Right lobe of liver (tissue), 4 donors: Measurements from ENCODE around the gene EPHB1.

Source experiments
- CTCF ChIP-seq, 4 donors: fragments of 200-600 bp in 3 of 4; fragments of 450-650 bp in 1 of 4; IDR thresholded peaks; one replicate each; pipeline versions ENCODE4 v1.5.1 to v1.8.0; 2016 to 2022; ENCODE audit warnings: antibody characterized with exemption in 4 of 4, mild to moderate bottlenecking in 2 of 4
- POLR2A ChIP-seq: fragments of 450-650 bp; IDR thresholded peaks from one replicate; pipeline ENCODE4 v1.6.1; 2017; ENCODE audit warnings: antibody characterized with exemption, mild to moderate bottlenecking
- donor health status: DM: no; HTN: no; CAD: no.
- donor health status: DM: no; HTN: no; CAD: no.
- donor health status: DM: no; HTN: yes; CAD: no.

DNA sequence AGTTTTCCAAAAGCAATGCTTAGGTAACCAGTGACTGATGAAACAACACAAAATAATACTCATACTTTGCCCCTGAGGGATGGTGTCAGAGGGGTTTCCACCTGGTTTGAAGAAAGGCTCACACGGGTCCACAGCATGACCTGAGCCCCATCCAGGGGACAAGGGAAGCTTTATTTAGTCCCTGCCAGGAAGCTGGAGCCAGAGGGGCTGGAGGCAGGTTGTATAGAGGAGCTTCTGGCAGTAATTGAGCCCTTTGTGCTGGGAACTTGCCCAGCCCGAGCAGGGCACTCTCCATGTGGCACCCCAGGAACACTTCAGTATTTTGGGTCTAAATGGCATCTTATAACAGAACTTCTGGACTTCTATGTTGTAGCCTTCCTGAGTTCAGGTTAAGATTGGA, 39.2 kb upstream of the EPHB1 start:
- no peak for TF ChIP-seq CTCF (IDR thresholded peaks at IDR 0.05)
- TF ChIP-seq POLR2A: no peak
